DND-41 (cell line): ENCODE measurements around the gene CCS.

ENCODE experiments used
- ATAC-seq: fragments of 200-7000 bp; cut with Tn5 transposase; 3 replicates; pipeline ENCODE4 v1.9.1; 2021; ENCODE audit warnings: low read depth; ENCODE audit not compliant: insufficient read depth
- DNase-seq: peaks from one replicate; pipeline ENCODE4 v3.0.0-alpha.2; 2020
- H2AFZ ChIP-seq: 2 replicates; pipeline ENCODE4 v1.6.0; 2012; ENCODE audit warnings: low read depth, low read length
- H3K27ac ChIP-seq: 2 replicates; pipeline ENCODE4 v1.5.1; 2012; ENCODE audit warnings: low read length, inconsistent platforms
- H3K27me3 ChIP-seq: fragments of 200-600 bp; sonication (generic); 2 replicates; pipeline ENCODE4 v1.6.0; 2012; ENCODE audit warnings: low read length, mild to moderate bottlenecking, inconsistent platforms; ENCODE audit not compliant: insufficient read depth, poor library complexity
- H3K36me3 ChIP-seq: 2 replicates; pipeline ENCODE4 v1.5.1; 2012; ENCODE audit warnings: low read length, inconsistent platforms; ENCODE audit not compliant: insufficient read depth
- H3K4me1 ChIP-seq: 2 replicates; pipeline ENCODE4 v1.5.1; 2012; ENCODE audit warnings: mild to moderate bottlenecking, low read length; ENCODE audit not compliant: insufficient read depth
- H3K4me2 ChIP-seq: 2 replicates; pipeline ENCODE4 v1.6.0; 2012; ENCODE audit warnings: mild to moderate bottlenecking, moderate library complexity, low read length, inconsistent platforms; ENCODE audit not compliant: insufficient read depth
- H3K4me3 ChIP-seq, 2 experiments: fragments of 200-600 bp in 1 of 2; shearing (Covaris generic) in 1 of 2; 2 replicates each; pipeline ENCODE4 v1.5.1; 2012 to 2016; ENCODE audit warnings: inconsistent platforms in 2 of 2, low read length in 2 of 2, mild to moderate bottlenecking in 2 of 2, low read depth in 1 of 2, moderate library complexity in 1 of 2
- H3K79me2 ChIP-seq: 2 replicates; pipeline ENCODE4 v1.6.0; 2012; ENCODE audit warnings: low read length, inconsistent platforms; ENCODE audit not compliant: insufficient read depth
- H3K9ac ChIP-seq: 2 replicates; pipeline ENCODE4 v1.6.0; 2012; ENCODE audit warnings: low read depth, mild to moderate bottlenecking, inconsistent platforms, low read length, moderate library complexity
- H3K9me3 ChIP-seq: 2 replicates; pipeline ENCODE4 v1.5.1; 2012; ENCODE audit warnings: low read length, moderate library complexity, mild to moderate bottlenecking, inconsistent platforms; ENCODE audit not compliant: insufficient read depth, severe bottlenecking
- H4K20me1 ChIP-seq: 2 replicates; pipeline ENCODE4 v1.6.0; 2012; ENCODE audit warnings: low read length; ENCODE audit not compliant: insufficient read depth
- EZH2 ChIP-seq: IDR thresholded peaks from 3 replicates; pipeline ENCODE4 v1.6.1; 2012; ENCODE audit warnings: borderline replicate concordance, low read depth, mild to moderate bottlenecking, moderate library complexity, low read length, inconsistent platforms; ENCODE audit not compliant: severe bottlenecking
- TF ChIP-seq, protein P1 (sequence below): IDR thresholded peaks from 2 replicates; pipeline ENCODE4 v1.5.1; 2012; ENCODE audit warnings: borderline replicate concordance, low read length, moderate library complexity, mild to moderate bottlenecking; ENCODE audit not compliant: poor library complexity, severe bottlenecking; ENCODE audit errors: extremely low read depth

CCS gene

DNA sequence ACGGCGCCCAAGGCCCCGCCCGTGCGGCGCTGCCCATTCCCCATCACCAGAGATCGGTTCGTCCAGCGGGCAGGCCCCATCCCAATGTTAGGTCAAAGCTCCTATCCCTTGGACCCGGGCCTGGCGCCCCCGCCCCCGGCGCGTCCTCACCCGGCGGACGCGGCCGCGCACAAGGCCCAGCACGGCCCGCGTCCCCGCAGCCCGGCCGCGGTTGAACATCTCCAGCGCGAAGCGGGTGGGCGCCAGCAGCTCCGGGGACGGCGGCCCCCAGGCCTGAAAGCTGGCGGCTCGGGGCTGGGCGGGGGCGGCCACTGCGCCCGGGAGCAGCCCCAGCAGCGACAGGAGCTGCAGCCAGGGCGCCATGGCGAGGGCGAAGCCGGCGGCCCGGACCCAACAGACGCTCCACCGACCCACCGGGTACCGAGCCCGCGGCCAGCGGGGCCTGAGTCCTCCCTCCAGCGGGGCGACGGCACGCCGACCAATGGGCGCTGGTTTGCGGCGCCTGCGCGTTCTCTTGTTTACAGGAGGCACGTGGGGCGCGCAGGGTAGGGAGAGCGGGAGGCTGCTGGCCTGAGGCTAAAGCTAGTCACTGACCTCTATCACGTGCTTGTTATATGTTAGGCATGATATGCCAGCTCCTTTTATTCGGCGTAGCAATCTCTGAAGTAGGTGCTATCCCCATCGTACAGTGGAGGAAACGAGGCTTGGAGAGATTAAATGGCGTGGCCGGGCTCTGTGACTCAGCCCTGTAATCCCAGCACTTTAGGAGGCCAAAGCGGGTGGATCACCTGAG lies 24.7 kb upstream of the CCS start, which contains the start of gene CTSF:
CTSF (minus strand) TSS at position 483 of the 793 bp plus-strand sequence; CDS start at position 363, 120 bp downstream.
- Histone ChIP-seq H3K79me2 (no peaks in the 10 kb centered on the region), H4K20me1 (no peaks in the 10 kb centered on the region), H3K4me1 (no peaks in the 10 kb centered on the region), H3K4me3 (no peak within 1 kb of the TSS), H3K9ac (no peak within 1 kb of the TSS), H3K27ac (no peak within 1 kb of the TSS), H3K27me3 (no peaks in the 10 kb centered on the region), H3K4me2 (no peak within 1 kb of the TSS), H2AFZ (no peak within 1 kb of the TSS), H3K36me3 (no peaks in the 10 kb centered on the region), H3K9me3 (no peaks in the 10 kb centered on the region)
- TF ChIP-seq, protein P1, sequence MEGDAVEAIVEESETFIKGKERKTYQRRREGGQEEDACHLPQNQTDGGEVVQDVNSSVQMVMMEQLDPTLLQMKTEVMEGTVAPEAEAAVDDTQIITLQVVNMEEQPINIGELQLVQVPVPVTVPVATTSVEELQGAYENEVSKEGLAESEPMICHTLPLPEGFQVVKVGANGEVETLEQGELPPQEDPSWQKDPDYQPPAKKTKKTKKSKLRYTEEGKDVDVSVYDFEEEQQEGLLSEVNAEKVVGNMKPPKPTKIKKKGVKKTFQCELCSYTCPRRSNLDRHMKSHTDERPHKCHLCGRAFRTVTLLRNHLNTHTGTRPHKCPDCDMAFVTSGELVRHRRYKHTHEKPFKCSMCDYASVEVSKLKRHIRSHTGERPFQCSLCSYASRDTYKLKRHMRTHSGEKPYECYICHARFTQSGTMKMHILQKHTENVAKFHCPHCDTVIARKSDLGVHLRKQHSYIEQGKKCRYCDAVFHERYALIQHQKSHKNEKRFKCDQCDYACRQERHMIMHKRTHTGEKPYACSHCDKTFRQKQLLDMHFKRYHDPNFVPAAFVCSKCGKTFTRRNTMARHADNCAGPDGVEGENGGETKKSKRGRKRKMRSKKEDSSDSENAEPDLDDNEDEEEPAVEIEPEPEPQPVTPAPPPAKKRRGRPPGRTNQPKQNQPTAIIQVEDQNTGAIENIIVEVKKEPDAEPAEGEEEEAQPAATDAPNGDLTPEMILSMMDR = no peak
- TF ChIP-seq EZH2 = no peak
- ATAC-seq (no peak), DNase-seq (no peak)

DNA sequence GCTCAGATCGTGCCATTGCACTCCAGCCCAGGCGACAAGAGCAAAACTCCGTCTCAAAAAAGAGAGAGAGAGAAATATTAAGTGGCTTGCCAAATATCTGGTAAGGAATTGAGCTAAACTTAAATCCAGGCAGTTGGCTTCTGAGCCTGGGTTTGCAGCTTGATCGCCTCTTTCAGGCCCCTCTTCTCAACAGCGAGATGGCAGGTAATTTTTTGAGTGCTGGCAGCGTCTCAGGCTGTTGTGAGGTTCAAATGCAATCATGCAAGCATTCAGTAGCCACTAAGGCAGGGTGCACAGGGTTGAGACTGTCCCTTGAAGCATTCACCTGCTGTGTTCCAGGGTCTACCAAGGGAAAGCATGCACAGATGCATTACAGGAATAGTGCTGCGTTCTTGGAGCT lies 23.9 kb upstream of the CCS start:
- H3K9ac ChIP-seq = no peak overlapping the region
- TF ChIP-seq, protein P1 = no peak
- TF ChIP-seq EZH2 = no peak
- no peaks in the 10 kb centered on the region for H3K4me1 ChIP-seq
- no peak overlapping the region for H3K4me2 ChIP-seq
- H3K27me3 ChIP-seq = no peaks in the 10 kb centered on the region
- no peaks in the 10 kb centered on the region for H3K9me3 ChIP-seq
- no peak overlapping the region for H3K27ac ChIP-seq
- no peaks in the 10 kb centered on the region for H4K20me1 ChIP-seq
- no peak overlapping the region for H2AFZ ChIP-seq
- no peaks in the 10 kb centered on the region for H3K79me2 ChIP-seq
- no peak for ATAC-seq
- DNase-seq = no peak
- no peak overlapping the region for H3K4me3 ChIP-seq
- H3K36me3 ChIP-seq = no peaks in the 10 kb centered on the region

DNA sequence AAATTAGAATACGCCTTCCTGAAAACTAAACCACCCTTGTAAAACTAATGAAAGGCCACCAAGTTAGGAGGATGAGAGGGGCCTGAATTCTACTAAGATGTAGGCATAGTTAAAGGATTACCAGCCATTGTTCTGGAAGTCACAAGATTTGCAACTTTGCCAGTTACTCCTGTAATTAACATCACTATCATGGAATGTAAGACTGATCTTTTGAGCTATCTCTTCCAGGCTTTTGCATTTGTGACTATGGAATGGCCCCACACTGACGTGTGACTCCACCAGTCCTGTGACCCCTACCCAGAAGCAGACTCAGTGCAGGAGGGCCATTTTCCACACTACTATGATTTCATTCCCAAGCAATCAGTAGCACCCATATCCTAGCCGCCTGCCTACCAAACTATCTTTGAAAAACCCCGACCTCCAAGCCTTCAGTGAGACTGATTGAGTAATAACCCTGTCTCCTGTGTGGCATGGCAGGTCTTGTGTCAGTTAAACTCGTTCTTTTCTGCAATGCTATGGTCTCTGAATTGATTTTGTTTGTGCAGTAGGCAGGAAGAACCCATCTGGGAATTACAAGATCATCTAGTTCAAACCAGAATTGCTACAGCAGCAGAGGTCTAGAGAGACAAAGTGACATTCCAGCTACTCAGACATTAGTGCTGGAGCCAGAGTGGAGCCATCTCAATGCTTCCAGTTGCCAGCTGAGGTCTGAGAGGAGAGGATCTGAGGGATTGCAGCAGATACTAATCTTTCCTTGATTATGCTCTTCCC lies 22.7 kb upstream of the CCS start:
- TF ChIP-seq EZH2 = no peak
- H3K9me3 ChIP-seq = no peaks in the 10 kb centered on the region
- no peaks in the 10 kb centered on the region for H4K20me1 ChIP-seq
- H3K27me3 ChIP-seq = no peaks in the 10 kb centered on the region
- no peak overlapping the region for H3K27ac ChIP-seq
- H3K4me3 ChIP-seq = no peak overlapping the region
- no peak overlapping the region for H2AFZ ChIP-seq
- H3K79me2 ChIP-seq = no peaks in the 10 kb centered on the region
- no peaks in the 10 kb centered on the region for H3K4me1 ChIP-seq
- no peak for DNase-seq
- no peak overlapping the region for H3K4me2 ChIP-seq
- no peaks in the 10 kb centered on the region for H3K36me3 ChIP-seq
- no peak for ATAC-seq
- H3K9ac ChIP-seq = no peak overlapping the region

DNA sequence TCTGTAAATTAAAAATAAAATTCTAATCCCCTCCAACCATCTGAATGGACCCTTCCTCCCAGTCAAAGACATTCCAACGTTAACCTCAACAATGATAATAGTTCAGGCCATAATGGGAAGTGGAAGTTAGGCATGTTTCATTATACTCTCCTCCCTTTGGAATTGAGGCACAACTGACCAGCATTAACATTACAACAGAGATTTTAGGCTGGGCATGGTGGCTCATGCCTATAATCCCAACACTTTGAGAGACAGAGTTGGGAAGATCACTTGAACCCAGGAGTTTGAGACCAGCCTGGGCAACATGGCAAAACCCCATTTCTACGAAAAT lies 22.2 kb upstream of the CCS start:
- no peaks in the 10 kb centered on the region for H3K36me3 ChIP-seq
- H3K4me2 ChIP-seq = no peak overlapping the region
- H2AFZ ChIP-seq = no peak overlapping the region
- H3K9ac ChIP-seq = no peak overlapping the region
- no peak for DNase-seq
- H3K4me3 ChIP-seq = no peak overlapping the region
- H3K27me3 ChIP-seq = no peaks in the 10 kb centered on the region
- H3K79me2 ChIP-seq = no peaks in the 10 kb centered on the region
- TF ChIP-seq, protein P1 = no peak
- no peak for TF ChIP-seq EZH2
- ATAC-seq = no peak
- no peaks in the 10 kb centered on the region for H3K9me3 ChIP-seq
- no peak overlapping the region for H3K27ac ChIP-seq
- H4K20me1 ChIP-seq = no peaks in the 10 kb centered on the region
- no peaks in the 10 kb centered on the region for H3K4me1 ChIP-seq
